Choroid plexus epithelial cell (primary cell): Measurements from ENCODE around the gene TTC23.
"Not testable (repeated sequence)": the region's sequence is repeated elsewhere in the genome, so short reads cannot be mapped to it uniquely, and the experiment has no call there.

Experiments
- DNase-seq: peaks from one replicate; pipeline ENCODE4 v3.0.0-alpha.2; 2010; ENCODE audit warnings: low read depth
- H3K4me3 ChIP-seq: 2 replicates; pipeline ENCODE4 v1.5.1; 2011; ENCODE audit warnings: low read depth, mild to moderate bottlenecking, control low read depth, low read length, moderate library complexity
- TF ChIP-seq, protein P1 (sequence below): conservative IDR thresholded peaks from 2 replicates; pipeline ENCODE4 v1.5.1; 2011; ENCODE audit warnings: low read depth, mild to moderate bottlenecking, control low read depth, inconsistent platforms, low read length, moderate library complexity

TTC23 gene

DNA sequence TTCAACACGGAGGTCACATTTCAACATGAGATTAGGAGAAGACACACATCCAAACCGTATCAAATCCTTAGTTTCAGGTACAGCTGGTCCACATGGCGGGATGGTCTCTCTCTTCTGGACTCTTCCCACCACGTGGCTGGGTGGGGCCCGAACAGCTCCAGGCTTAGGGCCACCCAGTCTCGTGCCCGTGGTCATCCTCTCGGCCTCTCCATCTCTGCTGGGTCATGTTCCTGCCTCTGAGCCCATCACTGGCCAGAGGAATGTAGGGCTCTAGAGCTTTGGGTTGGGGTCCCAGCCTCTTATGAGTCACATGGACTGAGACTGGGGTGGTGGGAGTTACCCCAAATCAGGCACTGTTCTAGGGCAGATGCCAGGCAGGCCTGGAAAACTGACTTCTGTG is 132.3 kb downstream of the TTC23 start:
- DNase-seq = no peak
- TF ChIP-seq, protein P1, sequence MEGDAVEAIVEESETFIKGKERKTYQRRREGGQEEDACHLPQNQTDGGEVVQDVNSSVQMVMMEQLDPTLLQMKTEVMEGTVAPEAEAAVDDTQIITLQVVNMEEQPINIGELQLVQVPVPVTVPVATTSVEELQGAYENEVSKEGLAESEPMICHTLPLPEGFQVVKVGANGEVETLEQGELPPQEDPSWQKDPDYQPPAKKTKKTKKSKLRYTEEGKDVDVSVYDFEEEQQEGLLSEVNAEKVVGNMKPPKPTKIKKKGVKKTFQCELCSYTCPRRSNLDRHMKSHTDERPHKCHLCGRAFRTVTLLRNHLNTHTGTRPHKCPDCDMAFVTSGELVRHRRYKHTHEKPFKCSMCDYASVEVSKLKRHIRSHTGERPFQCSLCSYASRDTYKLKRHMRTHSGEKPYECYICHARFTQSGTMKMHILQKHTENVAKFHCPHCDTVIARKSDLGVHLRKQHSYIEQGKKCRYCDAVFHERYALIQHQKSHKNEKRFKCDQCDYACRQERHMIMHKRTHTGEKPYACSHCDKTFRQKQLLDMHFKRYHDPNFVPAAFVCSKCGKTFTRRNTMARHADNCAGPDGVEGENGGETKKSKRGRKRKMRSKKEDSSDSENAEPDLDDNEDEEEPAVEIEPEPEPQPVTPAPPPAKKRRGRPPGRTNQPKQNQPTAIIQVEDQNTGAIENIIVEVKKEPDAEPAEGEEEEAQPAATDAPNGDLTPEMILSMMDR = no peak
- no peak overlapping the region for H3K4me3 ChIP-seq

- TF ChIP-seq, protein P1 = no peak
These were observed 133.8 kb downstream of the TTC23 start for GRCh38 chr15:99115300-99116215.

GRCh38 chr15:99114511-99115299 is 134.7 kb downstream of the TTC23 start:
- no peak for DNase-seq
- TF ChIP-seq, protein P1 = no peak

More at GRCh38 chr15:99115300-99116215, 133.8 kb downstream of the TTC23 start:
- DNase-seq = no peak
- no peak overlapping the region for H3K4me3 ChIP-seq

DNA sequence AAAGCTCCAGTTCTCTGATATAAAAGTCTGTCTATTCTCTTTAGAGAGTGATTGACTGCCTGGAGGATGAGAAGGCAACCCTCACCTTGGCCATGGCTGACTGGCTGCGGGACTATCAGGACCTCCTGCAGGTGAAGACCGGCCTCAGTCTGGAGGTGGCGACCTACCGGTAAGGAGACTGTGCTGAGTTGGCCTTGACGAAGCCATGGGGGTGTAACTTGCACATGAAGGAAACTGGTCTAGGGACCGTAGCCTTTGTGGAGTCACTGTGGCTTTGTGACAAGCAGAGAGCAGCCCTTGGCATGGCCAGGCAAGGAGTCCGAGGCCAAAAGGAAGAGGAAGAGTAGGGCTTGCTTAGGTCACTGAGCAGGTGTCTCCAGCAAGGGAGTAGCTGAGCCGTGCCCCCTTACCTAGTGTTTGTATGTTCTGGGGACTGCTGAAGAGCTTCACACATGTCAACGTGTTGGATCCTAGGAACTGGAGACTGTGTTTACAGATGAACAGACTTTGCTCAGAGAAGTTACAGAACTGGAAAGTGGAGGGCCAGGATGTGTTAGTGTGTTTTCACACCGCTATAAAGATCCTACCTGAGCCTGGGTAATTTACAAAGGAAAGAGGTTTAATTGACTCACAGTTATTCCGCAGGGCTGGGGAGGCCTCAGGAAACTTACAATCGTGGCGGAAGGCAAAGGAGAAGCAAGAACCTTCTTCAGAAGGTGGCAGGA is 135.7 kb downstream of the TTC23 start:
- TF ChIP-seq, protein P1 = no peak
- no peak overlapping the region for H3K4me3 ChIP-seq

More at GRCh38 chr15:99114511-99115299, 134.7 kb downstream of the TTC23 start:
- no peak overlapping the region for H3K4me3 ChIP-seq

DNA sequence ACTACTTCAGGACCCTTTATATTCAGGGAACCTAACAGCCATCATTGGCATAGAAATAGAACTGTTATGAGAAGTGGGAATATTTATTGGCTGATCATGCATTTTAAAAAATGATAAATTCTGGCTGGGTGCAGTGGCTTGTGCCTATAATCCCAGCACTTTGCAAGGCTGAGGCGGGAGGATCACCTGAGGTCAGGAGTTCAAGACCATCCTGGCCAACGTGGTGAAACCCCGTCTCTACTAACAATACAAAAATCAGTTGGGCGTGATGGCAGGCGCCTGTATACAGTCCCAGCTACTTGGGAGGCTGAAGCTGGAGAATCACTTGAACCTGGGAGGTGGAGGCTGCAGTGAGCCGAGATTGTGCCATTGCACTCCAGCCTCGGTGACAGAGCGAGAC is 137.7 kb downstream of the TTC23 start:
- not testable (repeated sequence) for DNase-seq, H3K4me3 ChIP-seq

More for the DNA sequence above, 135.7 kb downstream of the TTC23 start:
- DNase-seq = no peak

GRCh38 chr15:99110581-99111320 is 138.6 kb downstream of the TTC23 start:
- TF ChIP-seq, protein P1 = no peak
- no peak overlapping the region for H3K4me3 ChIP-seq
- DNase-seq = peak; percentile 45
